Measurements from ENCODE around the gene RAI1.
"Not testable (repeated sequence)": the region's sequence is repeated elsewhere in the genome, so short reads cannot be mapped to it uniquely, and the experiment has no call there.

RAI1 gene

GRCh38 chr17:17683710-17684365 lies 2.6 kb downstream of the RAI1 start:
- Histone ChIP-seq H2BK5ac (ENCODE audit: low read length) (no peak overlapping the region), H2AK5ac (ENCODE audit: low read length) (peak overlapping the region; percentile 69), H3K9ac (ENCODE audit: low read length) (peak overlapping the region; percentile 82), H3K23ac (ENCODE audit: low read length) (no peak overlapping the region), H4K8ac (ENCODE audit: low read depth, low read length) (no peak overlapping the region), H3K18ac (ENCODE audit: low read length) (no peak overlapping the region), H3K27me3 (ENCODE audit: insufficient read depth, low read length, poor library complexity) (peaks cover 10% of the 10 kb centered on the region), H3K27ac (ENCODE audit: low read depth, low read length) (no peak overlapping the region), H2BK120ac (ENCODE audit: low read depth, low read length) (no peak overlapping the region), H3K56ac (ENCODE audit: low read length) (peak overlapping the region; percentile 89), H4K5ac (ENCODE audit: low read length) (no peak overlapping the region), H3K79me1 (ENCODE audit: low read length) (no peaks in the 10 kb centered on the region), H2BK15ac (replicated peaks; ENCODE audit: low read depth) (no peak overlapping the region), H3K4me1 (ENCODE audit: control insufficient read depth, low read depth, low read length) (peaks cover 13% of the 10 kb centered on the region), H3K79me2 (ENCODE audit: control insufficient read depth, insufficient read depth, low read length) (no peaks in the 10 kb centered on the region), H3K4me3 (ENCODE audit: low read length) (no peak overlapping the region), H3K4me2 (ENCODE audit: low read length) (no peak overlapping the region), H3K36me3 (ENCODE audit: control insufficient read depth, insufficient read depth, low read length) (no peaks in the 10 kb centered on the region), H3K4ac (ENCODE audit: low read depth, low read length) (peak overlapping the region; percentile 11)
- DNase-seq = no peak
- no CpG with 5 or more reads among the region's 7 CpGs for WGBS (ENCODE audit: extremely low coverage, insufficient coverage, low lambda C conversion rate)

- Histone ChIP-seq H3K18ac (ENCODE audit: low read length) (no peak overlapping the region), H3K27me3 (ENCODE audit: insufficient read depth, low read length, poor library complexity) (peaks cover 4% of the 10 kb centered on the region)
- peak; percentile 65 for DNase-seq
These were observed 3.9 kb downstream of the RAI1 start for GRCh38 chr17:17684906-17685774.

GRCh38 chr17:17685775-17686291 lies 4.6 kb downstream of the RAI1 start:
- Histone ChIP-seq H3K79me2 (ENCODE audit: control insufficient read depth, insufficient read depth, low read length) (no peaks in the 10 kb centered on the region), H3K4ac (ENCODE audit: low read depth, low read length) (no peak overlapping the region), H3K36me3 (ENCODE audit: control insufficient read depth, insufficient read depth, low read length) (no peaks in the 10 kb centered on the region), H3K4me3 (ENCODE audit: low read length) (no peak overlapping the region), H2AK5ac (ENCODE audit: low read length) (no peak overlapping the region), H4K8ac (ENCODE audit: low read depth, low read length) (no peak overlapping the region), H3K9ac (ENCODE audit: low read length) (peak overlapping the region; percentile 5), H2BK5ac (ENCODE audit: low read length) (no peak overlapping the region), H3K27ac (ENCODE audit: low read depth, low read length) (no peak overlapping the region), H3K4me2 (ENCODE audit: low read length) (no peak overlapping the region), H4K5ac (ENCODE audit: low read length) (no peak overlapping the region), H3K18ac (ENCODE audit: low read length) (no peak overlapping the region), H3K56ac (ENCODE audit: low read length) (peak overlapping the region; percentile 29), H3K79me1 (ENCODE audit: low read length) (no peaks in the 10 kb centered on the region), H3K4me1 (ENCODE audit: control insufficient read depth, low read depth, low read length) (peaks cover 13% of the 10 kb centered on the region), H2BK15ac (replicated peaks; ENCODE audit: low read depth) (no peak overlapping the region), H3K27me3 (ENCODE audit: insufficient read depth, low read length, poor library complexity) (peaks cover 3% of the 10 kb centered on the region), H3K23ac (ENCODE audit: low read length) (peak overlapping the region; percentile 15), H2BK120ac (ENCODE audit: low read depth, low read length) (no peak overlapping the region)
- WGBS (ENCODE audit: extremely low coverage, insufficient coverage, low lambda C conversion rate) = no CpG with 5 or more reads among the region's 14 CpGs
- DNase-seq = peak; percentile 80

More at GRCh38 chr17:17684906-17685774, 3.9 kb downstream of the RAI1 start:
- Histone ChIP-seq H3K79me1 (ENCODE audit: low read length) (no peaks in the 10 kb centered on the region), H3K36me3 (ENCODE audit: control insufficient read depth, insufficient read depth, low read length) (no peaks in the 10 kb centered on the region), H3K4ac (ENCODE audit: low read depth, low read length) (no peak overlapping the region), H3K23ac (ENCODE audit: low read length) (no peak overlapping the region), H3K9ac (ENCODE audit: low read length) (no peak overlapping the region), H2AK5ac (ENCODE audit: low read length) (no peak overlapping the region), H2BK15ac (replicated peaks; ENCODE audit: low read depth) (no peak overlapping the region), H2BK5ac (ENCODE audit: low read length) (no peak overlapping the region), H3K4me2 (ENCODE audit: low read length) (no peak overlapping the region), H4K8ac (ENCODE audit: low read depth, low read length) (no peak overlapping the region), H3K4me1 (ENCODE audit: control insufficient read depth, low read depth, low read length) (peaks cover 13% of the 10 kb centered on the region), H3K79me2 (ENCODE audit: control insufficient read depth, insufficient read depth, low read length) (no peaks in the 10 kb centered on the region), H2BK120ac (ENCODE audit: low read depth, low read length) (no peak overlapping the region), H3K4me3 (ENCODE audit: low read length) (no peak overlapping the region), H3K56ac (ENCODE audit: low read length) (peak overlapping the region; percentile 29), H4K5ac (ENCODE audit: low read length) (no peak overlapping the region), H3K27ac (ENCODE audit: low read depth, low read length) (no peak overlapping the region)
- no CpG with 5 or more reads among the region's 15 CpGs for WGBS (ENCODE audit: extremely low coverage, insufficient coverage, low lambda C conversion rate)

- Histone ChIP-seq H4K5ac (ENCODE audit: low read length) (no peak overlapping the region), H4K8ac (ENCODE audit: low read depth, low read length) (no peak overlapping the region), H3K18ac (ENCODE audit: low read length) (no peak overlapping the region), H3K36me3 (ENCODE audit: control insufficient read depth, insufficient read depth, low read length) (no peaks in the 10 kb centered on the region), H3K27me3 (ENCODE audit: insufficient read depth, low read length, poor library complexity) (peaks cover 3% of the 10 kb centered on the region), H2BK15ac (replicated peaks; ENCODE audit: low read depth) (no peak overlapping the region), H3K4me3 (ENCODE audit: low read length) (no peak overlapping the region), H3K27ac (ENCODE audit: low read depth, low read length) (no peak overlapping the region), H3K23ac (ENCODE audit: low read length) (no peak overlapping the region), H2BK5ac (ENCODE audit: low read length) (no peak overlapping the region), H3K79me1 (ENCODE audit: low read length) (no peaks in the 10 kb centered on the region), H3K56ac (ENCODE audit: low read length) (no peak overlapping the region), H3K4me1 (ENCODE audit: control insufficient read depth, low read depth, low read length) (peaks cover 20% of the 10 kb centered on the region), H2AK5ac (ENCODE audit: low read length) (no peak overlapping the region), H3K9ac (ENCODE audit: low read length) (no peak overlapping the region), H3K4me2 (ENCODE audit: low read length) (no peak overlapping the region), H2BK120ac (ENCODE audit: low read depth, low read length) (no peak overlapping the region), H3K4ac (ENCODE audit: low read depth, low read length) (no peak overlapping the region), H3K79me2 (ENCODE audit: control insufficient read depth, insufficient read depth, low read length) (no peaks in the 10 kb centered on the region)
- no CpG with 5 or more reads among the region's 4 CpGs for WGBS (ENCODE audit: extremely low coverage, insufficient coverage, low lambda C conversion rate)
- DNase-seq = no peak
These were observed 8.1 kb downstream of the RAI1 start for GRCh38 chr17:17689312-17689711.

- peaks cover 22% of the 10 kb centered on the region for H3K4me1 ChIP-seq (ENCODE audit: control insufficient read depth, low read depth, low read length)
- H3K56ac ChIP-seq (ENCODE audit: low read length); H4K8ac ChIP-seq (ENCODE audit: low read depth, low read length); H2BK5ac ChIP-seq (ENCODE audit: low read length); H3K4me3 ChIP-seq (ENCODE audit: low read length); H3K27ac ChIP-seq (ENCODE audit: low read depth, low read length); H3K4ac ChIP-seq (ENCODE audit: low read depth, low read length); H3K79me1 ChIP-seq (ENCODE audit: low read length); H2BK15ac ChIP-seq (replicated peaks; ENCODE audit: low read depth); H3K79me2 ChIP-seq (ENCODE audit: control insufficient read depth, insufficient read depth, low read length); H3K36me3 ChIP-seq (ENCODE audit: control insufficient read depth, insufficient read depth, low read length); H3K9ac ChIP-seq (ENCODE audit: low read length); H2BK120ac ChIP-seq (ENCODE audit: low read depth, low read length); H2AK5ac ChIP-seq (ENCODE audit: low read length); DNase-seq; H4K5ac ChIP-seq (ENCODE audit: low read length); H3K23ac ChIP-seq (ENCODE audit: low read length); H3K18ac ChIP-seq (ENCODE audit: low read length); H3K27me3 ChIP-seq (ENCODE audit: insufficient read depth, low read length, poor library complexity); H3K4me2 ChIP-seq (ENCODE audit: low read length): not testable (repeated sequence)
- WGBS (ENCODE audit: extremely low coverage, insufficient coverage, low lambda C conversion rate) = no CpG with 5 or more reads among the region's 7 CpGs
These were observed 9.0 kb downstream of the RAI1 start for GRCh38 chr17:17690233-17690632.

All from mesendoderm (in vitro differentiated cells).